Hepatocyte (in vitro differentiated cells): Measurements from ENCODE around the gene CTH. TPM values are rescaled to one million over a fixed set of nuclear protein-coding genes. Genes with fewer than 3 reads are reported as not detected.
"Not testable (repeated sequence)": the region's sequence is repeated elsewhere in the genome, so short reads cannot be mapped to it uniquely, and the experiment has no call there.

ENCODE experiments used
- DNase-seq: peaks from one replicate; pipeline ENCODE4 v3.0.0-alpha.2; 2016; ENCODE audit warnings: low spot score
- H2AFZ ChIP-seq: fragments of 200-600 bp; sonication (generic); 2 replicates; pipeline ENCODE4 v1.6.0; 2016; ENCODE audit warnings: antibody characterized with exemption, mild to moderate bottlenecking
- H3K27ac ChIP-seq: fragments of 200-600 bp; sonication (generic); 2 replicates; pipeline ENCODE4 v1.5.1; 2016; ENCODE audit warnings: mild to moderate bottlenecking
- H3K27me3 ChIP-seq: fragments of 200-600 bp; sonication (generic); 2 replicates; pipeline ENCODE4 v1.6.1; 2016
- H3K36me3 ChIP-seq: fragments of 200-600 bp; sonication (generic); replicated peaks from 2 replicates; pipeline ENCODE4 v1.5.1; 2016; ENCODE audit warnings: low read depth; ENCODE audit not compliant: insufficient read depth
- H3K4me1 ChIP-seq: fragments of 200-600 bp; sonication (generic); 2 replicates; pipeline ENCODE4 v1.5.1; 2016; ENCODE audit warnings: mild to moderate bottlenecking, moderate library complexity; ENCODE audit not compliant: insufficient read depth
- H3K4me2 ChIP-seq: fragments of 200-600 bp; sonication (generic); 2 replicates; pipeline ENCODE4 v1.6.0; 2016
- H3K4me3 ChIP-seq: fragments of 200-600 bp; sonication (generic); 2 replicates; pipeline ENCODE4 v1.5.1; 2016; ENCODE audit warnings: mild to moderate bottlenecking
- H3K79me2 ChIP-seq: fragments of 200-600 bp; sonication (generic); 2 replicates; pipeline ENCODE4 v1.6.0; 2017; ENCODE audit warnings: mild to moderate bottlenecking
- H3K9me2 ChIP-seq: fragments of 200-600 bp; sonication (generic); replicated peaks from 2 replicates; pipeline ENCODE4 v1.6.0; 2017; ENCODE audit warnings: mild to moderate bottlenecking; ENCODE audit not compliant: insufficient read depth
- H3K9me3 ChIP-seq: fragments of 200-600 bp; sonication (generic); 2 replicates; pipeline ENCODE4 v1.5.1; 2016; ENCODE audit warnings: low read depth, mild to moderate bottlenecking
- H4K20me1 ChIP-seq: fragments of 200-600 bp; sonication (generic); 2 replicates; pipeline ENCODE4 v1.6.0; 2016; ENCODE audit warnings: mild to moderate bottlenecking; ENCODE audit not compliant: insufficient read depth, poor library complexity, severe bottlenecking
- CTCF ChIP-seq: fragments of 200-600 bp; sonication (generic); IDR thresholded peaks from 2 replicates; pipeline ENCODE4 v1.5.1; 2016; ENCODE audit warnings: antibody characterized with exemption, mild to moderate bottlenecking; ENCODE audit not compliant: poor library complexity
- EZH2 ChIP-seq: fragments of 200-600 bp; sonication (generic); IDR thresholded peaks from 2 replicates; pipeline ENCODE4 v1.6.1; 2016; ENCODE audit warnings: antibody characterized with exemption, mild to moderate bottlenecking, borderline replicate concordance
- EZH2phosphoT487 ChIP-seq: fragments of 200-600 bp; sonication (generic); IDR thresholded peaks from one replicate; pipeline ENCODE4 v1.6.1; 2018; ENCODE audit warnings: antibody characterized with exemption, mild to moderate bottlenecking, low read depth, moderate library complexity; ENCODE audit not compliant: unreplicated experiment, severe bottlenecking
- WGBS: methylation state at CpG from one replicate; pipeline ENCODE4 v1.1.6; 2016; ENCODE audit warnings: low lambda C conversion rate; ENCODE audit errors: missing lambda C conversion rate; 5-methylcytosine and 5-hydroxymethylcytosine counted together
- polyA plus RNA-seq: library from polyadenylated mRNA; unstranded; fragments of >200 nt; fragmentation: Nextera tagmentation; extraction: Ambion mirVana; gene quantifications from 2 replicates; pipeline ENCODE4 v1.2.1, GENCODE V29; 2016
- total RNA-seq: library from RNA; depleted of rRNA; stranded (reverse); fragments of >200 nt; gene quantifications from 2 replicates; pipeline ENCODE4 v1.2.3, GENCODE V29; 2014

CTH gene
- total and polyA plus RNA-seq, 2 experiments from 2014 or later = 11.7 to 22.6 TPM

GRCh38 chr1:70462611-70463010 is 51.5 kb downstream of the CTH start:
- WGBS = 92% methylated on average over 1 of the region's 1 CpG
- H3K36me3 ChIP-seq = no peaks in the 10 kb centered on the region

GRCh38 chr1:70465911-70466310 is 54.8 kb downstream of the CTH start:
- no peaks in the 10 kb centered on the region for H3K27me3 ChIP-seq
- no peak for DNase-seq
- H3K9me3 ChIP-seq = no peaks in the 10 kb centered on the region
- no peak overlapping the region for H3K27ac ChIP-seq
- no peaks in the 10 kb centered on the region for H3K9me2 ChIP-seq
- H2AFZ ChIP-seq = no peak overlapping the region
- no peak overlapping the region for H3K4me2 ChIP-seq
- peaks cover 4% of the 10 kb centered on the region for H3K4me1 ChIP-seq
- no peaks in the 10 kb centered on the region for H4K20me1 ChIP-seq
- TF ChIP-seq EZH2phosphoT487 = no peak
- no peaks in the 10 kb centered on the region for H3K79me2 ChIP-seq
- no peaks in the 10 kb centered on the region for H3K36me3 ChIP-seq
- no peak overlapping the region for H3K4me3 ChIP-seq

More at GRCh38 chr1:70462611-70463010, 51.5 kb downstream of the CTH start:
- H3K9me2 ChIP-seq = no peaks in the 10 kb centered on the region
- no peaks in the 10 kb centered on the region for H3K9me3 ChIP-seq
- H3K4me1 ChIP-seq = peaks cover 4% of the 10 kb centered on the region
- H4K20me1 ChIP-seq = no peaks in the 10 kb centered on the region
- no peak for TF ChIP-seq EZH2
- H2AFZ ChIP-seq = no peak overlapping the region
- DNase-seq = no peak
- no peak overlapping the region for H3K27ac ChIP-seq
- no peak overlapping the region for H3K4me3 ChIP-seq
- H3K79me2 ChIP-seq = no peaks in the 10 kb centered on the region
- no peak overlapping the region for H3K4me2 ChIP-seq
- no peaks in the 10 kb centered on the region for H3K27me3 ChIP-seq

- H3K27me3 ChIP-seq = no peaks in the 10 kb centered on the region
Measured at GRCh38 chr1:70467531-70467930, 56.5 kb downstream of the CTH start.

GRCh38 chr1:70468180-70468579 is 57.1 kb downstream of the CTH start:
- no peaks in the 10 kb centered on the region for H3K79me2 ChIP-seq
- no peaks in the 10 kb centered on the region for H3K27me3 ChIP-seq
- no peak overlapping the region for H3K4me2 ChIP-seq
- no peak overlapping the region for H3K27ac ChIP-seq
- TF ChIP-seq EZH2 = no peak
- no peak for TF ChIP-seq EZH2phosphoT487
- TF ChIP-seq CTCF = no peak
- no peaks in the 10 kb centered on the region for H4K20me1 ChIP-seq
- no peak overlapping the region for H3K4me3 ChIP-seq
- no peaks in the 10 kb centered on the region for H3K9me2 ChIP-seq
- 87% methylated on average over 5 of the region's 5 CpGs for WGBS
- no peak for DNase-seq
- H3K9me3 ChIP-seq = no peaks in the 10 kb centered on the region
- H3K36me3 ChIP-seq = no peaks in the 10 kb centered on the region
- no peak overlapping the region for H2AFZ ChIP-seq
- no peaks in the 10 kb centered on the region for H3K4me1 ChIP-seq

More at GRCh38 chr1:70467531-70467930, 56.5 kb downstream of the CTH start:
- WGBS = 77% methylated on average over 5 of the region's 6 CpGs
- H3K9me2 ChIP-seq = no peaks in the 10 kb centered on the region
- no peaks in the 10 kb centered on the region for H3K36me3 ChIP-seq
- H3K4me2 ChIP-seq = no peak overlapping the region
- no peak overlapping the region for H2AFZ ChIP-seq
- TF ChIP-seq CTCF (no peak), EZH2phosphoT487 (no peak), EZH2 (no peak)
- no peaks in the 10 kb centered on the region for H3K9me3 ChIP-seq
- H3K79me2 ChIP-seq = no peaks in the 10 kb centered on the region
- no peak for DNase-seq
- no peak overlapping the region for H3K27ac ChIP-seq
- no peak overlapping the region for H3K4me3 ChIP-seq
- no peaks in the 10 kb centered on the region for H4K20me1 ChIP-seq
- H3K4me1 ChIP-seq = no peaks in the 10 kb centered on the region

GRCh38 chr1:70469184-70469583 is 58.1 kb downstream of the CTH start:
- not testable (repeated sequence) for H4K20me1 ChIP-seq, H3K4me2 ChIP-seq

More at GRCh38 chr1:70469184-70469583, 58.1 kb downstream of the CTH start:
- H2AFZ ChIP-seq, H3K9me2 ChIP-seq, H3K4me3 ChIP-seq, H3K27ac ChIP-seq, H3K9me3 ChIP-seq, DNase-seq, H3K36me3 ChIP-seq, H3K27me3 ChIP-seq, H3K4me1 ChIP-seq, H3K79me2 ChIP-seq: not testable (repeated sequence)
- WGBS = 85% methylated on average over 2 of the region's 2 CpGs
